ENCODE data around the gene ANAPC7. TPM values are rescaled to one million over a fixed set of nuclear protein-coding genes. Genes with fewer than 3 reads are reported as not detected.
"Not testable (repeated sequence)": the region's sequence is repeated elsewhere in the genome, so short reads cannot be mapped to it uniquely, and the experiment has no call there.

The ANAPC7 gene
- total RNA-seq, 1 donor from 2014 or later, result 91.8 TPM

- Mint-ChIP-seq H3K27ac (no peak overlapping the region), H3K9me3 (ENCODE audit: low read depth) (no peaks in the 10 kb centered on the region), H3K4me3 (ENCODE audit: low read depth) (no peak overlapping the region), H3K4me1 (ENCODE audit: low read depth) (no peaks in the 10 kb centered on the region), H3K27me3 (no peaks in the 10 kb centered on the region), H3K36me3 (ENCODE audit: insufficient read depth) (peaks cover 21% of the 10 kb centered on the region)
- DNase-seq (ENCODE audit: low spot score, unreplicated experiment), result no peak
- TF ChIP-seq CTCF (IDR thresholded peaks at IDR 0.05; ENCODE audit: unreplicated experiment), result no peak
Measured at GRCh38 chr12:110436231-110436630, 32.7 kb upstream of the ANAPC7 start.

- no peak overlapping the region for H3K4me3 Mint-ChIP-seq (ENCODE audit: low read depth)
Measured at GRCh38 chr12:110431957-110432587, 28.6 kb upstream of the ANAPC7 start.

GRCh38 chr12:110429676-110430075 lies 26.2 kb upstream of the ANAPC7 start:
- H3K4me3 Mint-ChIP-seq (ENCODE audit: low read depth); H3K36me3 Mint-ChIP-seq (ENCODE audit: insufficient read depth); H3K4me1 Mint-ChIP-seq (ENCODE audit: low read depth); H3K27me3 Mint-ChIP-seq; DNase-seq (ENCODE audit: low spot score, unreplicated experiment); H3K27ac Mint-ChIP-seq; H3K9me3 Mint-ChIP-seq (ENCODE audit: low read depth): not testable (repeated sequence)

More at GRCh38 chr12:110431957-110432587, 28.6 kb upstream of the ANAPC7 start:
- Mint-ChIP-seq H3K27me3 (no peaks in the 10 kb centered on the region), H3K9me3 (ENCODE audit: low read depth) (no peaks in the 10 kb centered on the region), H3K36me3 (ENCODE audit: insufficient read depth) (peaks cover 11% of the 10 kb centered on the region), H3K27ac (no peak overlapping the region), H3K4me1 (ENCODE audit: low read depth) (no peaks in the 10 kb centered on the region)
- no peak for TF ChIP-seq CTCF (IDR thresholded peaks at IDR 0.05; ENCODE audit: unreplicated experiment)
- DNase-seq (ENCODE audit: low spot score, unreplicated experiment), result no peak

GRCh38 chr12:110426406-110426805 lies 22.9 kb upstream of the ANAPC7 start:
- Mint-ChIP-seq H3K9me3 (ENCODE audit: low read depth) (no peaks in the 10 kb centered on the region), H3K27ac (no peak overlapping the region), H3K4me3 (ENCODE audit: low read depth) (no peak overlapping the region), H3K4me1 (ENCODE audit: low read depth) (peaks cover 2% of the 10 kb centered on the region), H3K36me3 (ENCODE audit: insufficient read depth) (no peaks in the 10 kb centered on the region), H3K27me3 (no peaks in the 10 kb centered on the region)
- no peak for DNase-seq (ENCODE audit: low spot score, unreplicated experiment)
- no peak for TF ChIP-seq CTCF (IDR thresholded peaks at IDR 0.05; ENCODE audit: unreplicated experiment)

GRCh38 chr12:110424237-110424636 lies 20.7 kb upstream of the ANAPC7 start:
- TF ChIP-seq CTCF (IDR thresholded peaks at IDR 0.05; ENCODE audit: unreplicated experiment), result no peak
- DNase-seq (ENCODE audit: low spot score, unreplicated experiment), result no peak
- H3K4me1 Mint-ChIP-seq (ENCODE audit: low read depth), result peaks cover 2% of the 10 kb centered on the region

GRCh38 chr12:110421701-110422100 lies 18.2 kb upstream of the ANAPC7 start:
- Mint-ChIP-seq H3K27me3 (no peaks in the 10 kb centered on the region), H3K9me3 (ENCODE audit: low read depth) (no peaks in the 10 kb centered on the region), H3K27ac (no peak overlapping the region), H3K4me1 (ENCODE audit: low read depth) (peaks cover 2% of the 10 kb centered on the region), H3K4me3 (ENCODE audit: low read depth) (no peak overlapping the region), H3K36me3 (ENCODE audit: insufficient read depth) (no peaks in the 10 kb centered on the region)
- TF ChIP-seq CTCF (IDR thresholded peaks at IDR 0.05; ENCODE audit: unreplicated experiment), result no peak
- no peak for DNase-seq (ENCODE audit: low spot score, unreplicated experiment)

More at GRCh38 chr12:110424237-110424636, 20.7 kb upstream of the ANAPC7 start:
- Mint-ChIP-seq H3K9me3 (ENCODE audit: low read depth) (no peaks in the 10 kb centered on the region), H3K4me3 (ENCODE audit: low read depth) (no peak overlapping the region), H3K27ac (no peak overlapping the region), H3K36me3 (ENCODE audit: insufficient read depth) (no peaks in the 10 kb centered on the region), H3K27me3 (no peaks in the 10 kb centered on the region)
